ENCODE data around the gene WDFY3.

WDFY3 gene

GRCh38 chr4:84952004-84952403 is 14.5 kb downstream of the WDFY3 start:
- no peak for DNase-seq

DNA sequence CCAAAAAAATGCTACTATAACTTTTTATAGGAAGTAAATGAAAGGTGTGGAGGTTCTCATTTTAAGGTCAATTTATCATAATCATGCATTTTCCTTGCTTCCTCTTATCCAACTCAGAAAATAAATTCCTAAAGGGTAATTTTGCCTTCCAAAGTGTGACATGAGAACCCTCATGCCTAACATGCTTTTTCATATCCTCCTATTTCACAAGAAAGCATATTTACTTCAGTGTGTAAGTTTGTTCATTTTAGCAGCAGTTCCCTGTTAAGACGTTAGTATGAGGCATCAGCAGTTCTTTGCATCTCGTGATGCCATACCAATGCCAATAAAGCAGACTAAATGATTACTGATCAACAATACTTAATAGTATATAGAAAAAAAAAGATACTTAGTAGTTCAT is 18.4 kb downstream of the WDFY3 start:
- no peak for DNase-seq

- DNase-seq = no peak
Measured at GRCh38 chr4:84944947-84945346, 21.5 kb downstream of the WDFY3 start.

GRCh38 chr4:84940960-84941359 is 25.5 kb downstream of the WDFY3 start:
- DNase-seq = no peak

DNA sequence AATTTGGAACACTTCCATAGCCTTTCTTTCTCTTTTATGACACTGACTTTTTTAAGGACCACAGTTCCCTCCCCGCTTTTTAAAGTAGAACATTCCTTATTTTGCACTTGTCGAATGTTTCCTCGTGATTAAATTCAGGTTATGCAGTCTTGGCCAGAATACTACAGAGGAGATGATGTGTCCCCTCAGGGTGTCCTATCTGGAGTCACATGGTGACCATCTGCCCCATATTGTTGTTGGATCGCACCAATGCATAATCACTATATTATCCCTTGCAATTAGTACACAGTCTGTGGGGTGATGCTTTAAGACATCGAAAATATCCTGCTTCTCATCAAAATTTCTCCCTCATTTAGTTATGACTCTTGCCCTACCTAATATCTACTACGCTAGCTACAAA is 27.4 kb downstream of the WDFY3 start:
- DNase-seq = no peak

GRCh38 chr4:84938316-84938715 is 28.2 kb downstream of the WDFY3 start:
- DNase-seq = no peak

DNA sequence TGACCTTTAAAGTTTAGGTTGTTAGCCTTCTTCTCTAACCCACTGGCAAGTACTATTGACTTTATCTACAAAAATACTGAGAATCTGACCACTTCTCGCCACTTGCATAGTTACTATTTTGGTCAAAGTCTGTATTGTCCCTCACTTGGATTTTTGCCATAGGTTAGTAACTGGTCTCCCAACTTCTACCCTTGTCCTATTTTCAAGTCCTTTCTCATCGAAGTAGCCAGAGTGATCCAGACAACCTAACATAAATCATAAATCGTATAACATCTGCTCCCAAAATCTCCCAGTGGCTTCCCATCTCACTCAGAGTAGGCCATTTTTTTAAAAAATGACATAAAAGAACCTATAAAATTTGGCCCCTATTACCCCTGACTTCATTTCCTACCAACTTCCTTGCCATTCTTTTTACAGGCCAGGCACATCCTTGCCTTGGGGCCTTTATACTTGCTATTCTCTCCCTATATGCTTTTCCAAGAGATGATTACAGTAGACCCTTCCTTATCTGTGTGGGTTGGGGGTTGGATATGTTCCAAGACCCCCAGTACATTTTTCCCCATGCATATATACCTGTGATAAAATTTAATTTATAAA is 29.0 kb downstream of the WDFY3 start:
- no peak for DNase-seq

GRCh38 chr4:84936123-84936522 is 30.4 kb downstream of the WDFY3 start:
- no peak for DNase-seq

- no peak for DNase-seq
Measured at GRCh38 chr4:84932462-84932861, 34.0 kb downstream of the WDFY3 start.

GRCh38 chr4:84931961-84932360 is 34.5 kb downstream of the WDFY3 start:
- DNase-seq = no peak

DNA sequence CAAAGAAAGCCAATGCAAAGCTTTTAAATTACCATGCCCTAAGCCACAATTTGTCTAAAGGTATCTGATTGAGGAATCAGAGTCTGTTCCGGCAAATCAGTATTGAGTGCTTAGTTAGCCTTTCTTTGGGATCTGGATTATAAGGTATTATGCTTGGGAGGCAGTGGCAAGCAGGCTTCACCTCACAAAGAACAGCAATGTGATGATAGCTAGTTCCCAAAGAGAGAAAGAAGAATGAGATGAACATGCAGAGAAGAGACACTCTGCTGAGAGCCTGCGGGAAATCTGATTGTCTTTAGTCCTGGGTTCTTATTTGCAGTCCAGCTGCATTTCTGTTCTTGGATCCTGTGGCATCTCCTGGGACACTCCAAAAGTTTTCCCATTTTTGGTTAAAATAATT is 35.2 kb downstream of the WDFY3 start:
- DNase-seq = no peak

DNA sequence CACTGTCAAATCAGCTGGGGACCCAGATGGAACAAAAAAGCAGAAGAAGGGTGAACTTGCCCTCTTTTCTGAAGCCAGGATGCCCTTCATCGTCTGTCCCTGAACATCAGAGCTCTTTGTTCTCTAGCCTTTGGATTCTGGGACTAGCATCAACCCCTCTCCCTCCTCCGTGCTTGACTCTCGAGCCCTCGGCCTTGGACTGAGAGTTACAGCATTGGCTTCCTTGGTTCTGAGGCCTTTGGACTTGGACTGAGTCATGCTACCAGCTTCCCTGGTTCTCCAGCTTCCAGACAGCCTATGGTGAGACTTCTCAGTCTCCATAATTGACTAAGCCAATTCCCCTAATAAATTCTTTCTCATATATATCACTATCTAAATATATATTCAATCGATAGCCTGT is 38.4 kb downstream of the WDFY3 start:
- DNase-seq = no peak

- no peak for DNase-seq
Measured at GRCh38 chr4:84927428-84927827, 39.1 kb downstream of the WDFY3 start.

DNA sequence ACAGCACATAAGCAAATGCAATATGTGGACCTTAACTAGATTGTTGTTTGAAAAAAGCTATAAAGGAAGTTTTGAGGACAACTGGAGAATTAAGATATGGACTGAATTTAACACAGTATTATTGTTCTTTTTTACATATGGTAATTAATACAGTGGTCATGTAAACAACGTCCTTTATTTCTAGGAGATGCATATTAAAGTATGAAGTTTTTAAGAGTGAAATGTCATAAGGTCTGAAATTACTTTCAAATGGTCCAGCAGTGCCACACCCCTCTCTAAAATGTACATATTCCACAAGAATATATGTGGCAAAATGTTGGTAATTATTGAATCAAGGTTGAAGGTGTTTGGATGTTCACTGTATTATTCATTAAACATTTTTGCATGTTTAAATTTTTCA is 40.9 kb downstream of the WDFY3 start:
- DNase-seq = no peak

DNA sequence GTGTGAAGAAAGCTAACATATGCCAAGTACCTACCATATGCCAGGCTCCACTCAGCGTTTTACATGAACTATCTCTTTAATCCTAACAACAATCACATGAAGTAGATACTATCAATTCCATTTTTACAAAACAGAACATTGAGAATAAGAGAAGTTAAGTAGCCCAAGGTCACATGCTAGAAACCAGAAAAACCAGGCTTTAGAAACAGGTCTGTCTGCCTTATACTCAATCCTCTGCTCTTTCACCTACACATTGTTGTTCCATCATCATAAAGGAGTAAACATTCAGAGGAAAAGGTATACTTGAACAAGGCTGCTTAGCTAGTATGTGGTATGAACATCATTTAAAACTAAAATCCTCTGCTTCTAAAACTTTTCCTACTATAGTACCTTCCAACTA is 42.1 kb downstream of the WDFY3 start:
- DNase-seq = no peak

DNA sequence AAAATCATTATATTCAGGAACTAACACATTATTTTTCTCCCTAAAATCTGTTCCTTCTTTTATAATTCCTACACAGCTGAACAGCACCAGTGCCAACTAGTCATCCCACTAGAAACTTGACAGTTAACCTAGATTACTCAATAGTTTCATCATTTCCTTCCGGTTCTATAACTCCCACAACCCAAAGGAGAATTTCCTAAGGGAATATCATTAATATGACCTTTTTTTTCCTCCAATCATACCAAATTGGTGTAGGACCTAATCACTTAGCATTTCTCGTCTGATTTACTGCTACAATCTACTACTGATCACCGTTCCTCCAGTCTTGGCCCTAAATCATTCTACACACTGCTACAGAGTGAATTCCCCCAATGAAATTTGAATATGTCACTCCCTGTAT is 45.9 kb downstream of the WDFY3 start:
- no peak for DNase-seq

DNA sequence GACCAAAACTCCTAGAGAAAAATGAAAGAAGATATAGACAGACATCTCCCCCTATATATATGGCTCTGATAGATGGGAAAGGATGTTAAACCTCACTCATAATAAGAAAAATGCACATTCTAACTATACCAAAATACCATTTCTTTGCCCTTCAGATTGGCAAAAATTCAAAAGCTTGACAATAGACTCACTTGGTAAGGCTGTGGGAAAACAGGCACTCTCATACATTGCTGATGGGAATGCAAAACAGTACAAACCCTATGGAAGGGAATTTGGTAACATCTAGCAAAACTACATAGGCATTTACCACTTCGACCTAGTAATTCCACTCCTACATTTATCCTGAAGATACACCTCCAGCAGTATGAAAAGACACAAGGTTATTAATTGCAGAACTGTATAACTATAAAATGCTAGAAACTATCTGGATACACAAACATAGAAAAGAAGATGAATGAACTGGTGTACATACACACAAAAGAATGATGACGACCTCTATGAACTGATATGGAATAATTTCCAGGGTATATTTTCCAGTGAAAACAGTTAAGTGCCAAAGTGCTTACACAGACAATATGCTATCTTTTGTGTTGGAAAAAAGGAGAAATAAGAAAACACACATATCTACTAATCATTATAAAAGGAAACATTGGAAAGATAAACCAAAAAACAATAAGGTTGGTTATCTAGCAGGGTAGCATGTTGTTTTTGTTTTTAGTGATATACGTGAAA is 48.5 kb downstream of the WDFY3 start:
- no peak for DNase-seq

- no peak for DNase-seq
Measured at GRCh38 chr4:84917086-84917821, 49.2 kb downstream of the WDFY3 start.

DNA sequence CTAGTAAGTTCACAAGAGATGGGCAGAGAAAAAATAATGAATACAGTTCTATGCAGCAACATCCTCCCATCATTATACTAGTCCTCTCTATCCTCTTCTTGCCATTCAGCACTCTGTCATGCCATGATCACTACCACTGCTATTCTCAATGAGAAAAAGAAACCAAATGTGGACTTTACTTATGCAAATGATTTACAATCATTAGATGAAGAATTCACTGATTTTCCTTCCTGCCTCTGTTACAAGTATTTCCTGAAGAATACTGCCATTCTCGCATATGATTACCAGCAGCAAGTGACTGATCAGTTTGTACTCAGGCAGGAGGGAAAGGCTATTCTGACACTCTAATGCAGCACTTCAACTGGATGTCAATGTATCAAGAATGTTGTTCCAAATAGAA is 50.3 kb downstream of the WDFY3 start:
- no peak for DNase-seq

DNA sequence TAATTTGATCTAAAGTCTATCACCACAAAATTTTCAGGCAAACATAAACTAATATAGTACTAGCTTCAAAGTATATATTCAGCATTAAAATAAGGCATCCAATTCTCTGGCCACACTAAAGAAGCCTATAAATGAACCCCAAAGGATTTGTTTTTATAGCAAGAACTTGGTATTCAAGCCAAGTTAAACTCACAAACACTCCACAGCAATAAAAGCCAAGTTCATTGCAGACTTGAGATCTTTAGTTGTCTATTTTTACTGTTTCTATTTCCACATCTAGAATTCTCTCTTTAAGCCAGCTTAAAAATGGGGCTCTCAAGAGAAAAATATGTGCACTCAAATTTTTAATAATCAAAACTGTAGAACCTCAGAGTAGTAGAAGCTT is 51.1 kb downstream of the WDFY3 start:
- no peak for DNase-seq

DNA sequence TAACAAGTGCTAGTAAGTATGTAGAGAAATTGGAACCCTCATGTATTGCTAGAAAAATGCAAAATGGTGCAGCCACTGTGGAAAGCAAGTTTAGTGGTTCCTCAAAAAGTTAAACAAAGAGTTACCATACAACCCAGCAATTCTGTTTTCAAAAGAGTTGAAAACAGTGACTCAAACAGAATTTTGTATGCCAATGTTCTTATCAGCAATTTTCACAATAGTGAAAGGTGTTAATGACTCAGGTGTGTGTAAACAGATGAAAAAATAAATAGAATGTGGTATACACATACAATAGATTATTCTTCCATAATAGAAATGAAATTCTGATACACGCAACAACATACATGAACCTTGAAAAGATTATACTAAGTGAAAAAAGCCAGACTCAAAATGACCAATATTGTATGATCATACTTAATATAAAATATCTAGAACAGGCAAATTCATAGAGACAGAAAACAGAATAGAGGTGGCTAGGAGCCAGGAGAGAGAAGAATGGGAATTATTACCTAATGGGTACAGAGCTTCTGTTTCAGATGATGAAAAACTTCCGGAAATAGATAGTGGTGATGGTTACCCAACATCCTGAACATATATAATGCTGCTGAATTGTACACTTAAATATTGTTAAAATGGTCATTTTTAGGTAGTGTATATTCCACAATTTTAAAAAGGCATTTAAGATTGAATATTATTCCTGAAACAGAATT is 51.6 kb downstream of the WDFY3 start:
- no peak for DNase-seq

GRCh38 chr4:84913176-84913575 is 53.3 kb downstream of the WDFY3 start:
- DNase-seq = no peak

DNA sequence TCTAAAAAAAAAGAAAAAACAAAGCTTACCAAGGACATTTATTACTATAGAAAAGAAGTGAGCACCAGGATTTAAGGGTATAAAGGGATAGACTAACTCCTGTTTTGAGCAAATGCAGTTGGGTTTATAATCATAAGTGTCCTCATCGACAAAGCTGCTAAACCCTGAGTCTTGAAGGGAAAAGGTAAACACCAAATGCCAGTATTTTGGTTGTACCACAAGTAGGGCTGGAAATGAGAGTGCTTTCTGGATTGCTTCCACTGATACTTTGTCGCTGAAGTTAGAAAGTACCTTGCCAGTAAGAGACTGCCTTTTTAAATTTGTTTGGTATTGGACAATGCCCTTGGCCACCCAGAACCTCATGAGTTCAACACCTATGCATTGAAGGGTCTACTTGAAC is 53.7 kb downstream of the WDFY3 start:
- no peak for DNase-seq

- DNase-seq = no peak
Measured at GRCh38 chr4:84908876-84909275, 57.6 kb downstream of the WDFY3 start.
